ENCODE measurements around the gene CHRNB1. TPM values are rescaled to one million over a fixed set of nuclear protein-coding genes. Genes with fewer than 3 reads are reported as not detected.

The CHRNB1 gene
- total and polyA plus RNA-seq, 10 of the 15 experiments (the other 5 are each of a cell fraction or from before 2014, with no cell fraction given), result 5.8 to 14.8 (median 11.3) TPM

GRCh38 chr17:7483255-7484066 lies 38.6 kb downstream of the CHRNB1 start (continued):
- TF ChIP-seq, protein P1, sequence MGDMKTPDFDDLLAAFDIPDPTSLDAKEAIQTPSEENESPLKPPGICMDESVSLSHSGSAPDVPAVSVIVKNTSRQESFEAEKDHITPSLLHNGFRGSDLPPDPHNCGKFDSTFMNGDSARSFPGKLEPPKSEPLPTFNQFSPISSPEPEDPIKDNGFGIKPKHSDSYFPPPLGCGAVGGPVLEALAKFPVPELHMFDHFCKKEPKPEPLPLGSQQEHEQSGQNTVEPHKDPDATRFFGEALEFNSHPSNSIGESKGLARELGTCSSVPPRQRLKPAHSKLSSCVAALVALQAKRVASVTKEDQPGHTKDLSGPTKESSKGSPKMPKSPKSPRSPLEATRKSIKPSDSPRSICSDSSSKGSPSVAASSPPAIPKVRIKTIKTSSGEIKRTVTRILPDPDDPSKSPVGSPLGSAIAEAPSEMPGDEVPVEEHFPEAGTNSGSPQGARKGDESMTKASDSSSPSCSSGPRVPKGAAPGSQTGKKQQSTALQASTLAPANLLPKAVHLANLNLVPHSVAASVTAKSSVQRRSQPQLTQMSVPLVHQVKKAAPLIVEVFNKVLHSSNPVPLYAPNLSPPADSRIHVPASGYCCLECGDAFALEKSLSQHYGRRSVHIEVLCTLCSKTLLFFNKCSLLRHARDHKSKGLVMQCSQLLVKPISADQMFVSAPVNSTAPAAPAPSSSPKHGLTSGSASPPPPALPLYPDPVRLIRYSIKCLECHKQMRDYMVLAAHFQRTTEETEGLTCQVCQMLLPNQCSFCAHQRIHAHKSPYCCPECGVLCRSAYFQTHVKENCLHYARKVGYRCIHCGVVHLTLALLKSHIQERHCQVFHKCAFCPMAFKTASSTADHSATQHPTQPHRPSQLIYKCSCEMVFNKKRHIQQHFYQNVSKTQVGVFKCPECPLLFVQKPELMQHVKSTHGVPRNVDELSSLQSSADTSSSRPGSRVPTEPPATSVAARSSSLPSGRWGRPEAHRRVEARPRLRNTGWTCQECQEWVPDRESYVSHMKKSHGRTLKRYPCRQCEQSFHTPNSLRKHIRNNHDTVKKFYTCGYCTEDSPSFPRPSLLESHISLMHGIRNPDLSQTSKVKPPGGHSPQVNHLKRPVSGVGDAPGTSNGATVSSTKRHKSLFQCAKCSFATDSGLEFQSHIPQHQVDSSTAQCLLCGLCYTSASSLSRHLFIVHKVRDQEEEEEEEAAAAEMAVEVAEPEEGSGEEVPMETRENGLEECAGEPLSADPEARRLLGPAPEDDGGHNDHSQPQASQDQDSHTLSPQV (IDR thresholded peaks at IDR 0.05), result no peak
- no peak for TF ChIP-seq KAT2A (conservative IDR thresholded peaks at IDR 0.05; ENCODE audit: control insufficient read depth, low read depth, low read length)
- TF ChIP-seq ZBED1 (IDR thresholded peaks at IDR 0.05; ENCODE audit: borderline replicate concordance), result no peak
- TF ChIP-seq, protein P2, sequence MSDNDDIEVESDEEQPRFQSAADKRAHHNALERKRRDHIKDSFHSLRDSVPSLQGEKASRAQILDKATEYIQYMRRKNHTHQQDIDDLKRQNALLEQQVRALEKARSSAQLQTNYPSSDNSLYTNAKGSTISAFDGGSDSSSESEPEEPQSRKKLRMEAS (IDR thresholded peaks at IDR 0.05; ENCODE audit: low read depth, low read length), result 0 out of 2 replicates have a peak, but pooled peaks have one; percentile 13
- TF ChIP-seq SKIL (IDR thresholded peaks at IDR 0.05; ENCODE audit: low read depth, poor library complexity, severe bottlenecking), result no peak
- TF ChIP-seq SP1 (IDR thresholded peaks at IDR 0.05; ENCODE audit: low read depth, low read length), result no peak
- TF ChIP-seq ESRRA (IDR thresholded peaks at IDR 0.05; ENCODE audit: low read length), result no peak
- TF ChIP-seq ELK1 (IDR thresholded peaks at IDR 0.05; ENCODE audit: low read depth, low read length), result peak; percentile 57
- TF ChIP-seq KLF5 (IDR thresholded peaks at IDR 0.05; ENCODE audit: partially characterized antibody), result no peak
- TF ChIP-seq TBL1XR1 (IDR thresholded peaks at IDR 0.05; ENCODE audit: low read depth, low read length), result no peak
- TF ChIP-seq ZBTB40 (IDR thresholded peaks at IDR 0.05; ENCODE audit: borderline replicate concordance), result 0 out of 2 replicates have a peak, but pooled peaks have one; percentile 14
- TF ChIP-seq, protein P3, sequence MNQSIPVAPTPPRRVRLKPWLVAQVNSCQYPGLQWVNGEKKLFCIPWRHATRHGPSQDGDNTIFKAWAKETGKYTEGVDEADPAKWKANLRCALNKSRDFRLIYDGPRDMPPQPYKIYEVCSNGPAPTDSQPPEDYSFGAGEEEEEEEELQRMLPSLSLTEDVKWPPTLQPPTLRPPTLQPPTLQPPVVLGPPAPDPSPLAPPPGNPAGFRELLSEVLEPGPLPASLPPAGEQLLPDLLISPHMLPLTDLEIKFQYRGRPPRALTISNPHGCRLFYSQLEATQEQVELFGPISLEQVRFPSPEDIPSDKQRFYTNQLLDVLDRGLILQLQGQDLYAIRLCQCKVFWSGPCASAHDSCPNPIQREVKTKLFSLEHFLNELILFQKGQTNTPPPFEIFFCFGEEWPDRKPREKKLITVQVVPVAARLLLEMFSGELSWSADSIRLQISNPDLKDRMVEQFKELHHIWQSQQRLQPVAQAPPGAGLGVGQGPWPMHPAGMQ (IDR thresholded peaks at IDR 0.05; ENCODE audit: borderline replicate concordance), result no peak
- no peak for TF ChIP-seq GABPA (IDR thresholded peaks at IDR 0.05; ENCODE audit: low read depth)

All from GM12878 (cell line).